PC-3 (cell line): ENCODE data around the gene IFNW1. TPM values are rescaled to one million over a fixed set of nuclear protein-coding genes. Genes with fewer than 3 reads are reported as not detected.
A peak's percentile ranks its signal among the peaks of the same experiment; 100 is the strongest.

Experiments
- ATAC-seq: fragments of 200-7000 bp; cut with Tn5 transposase; 2 replicates; pipeline ENCODE4 v1.9.1; 2020; ENCODE audit warnings: mild to moderate bottlenecking, moderate library complexity
- BruUV-seq: library from RNA; stranded (reverse); fragments of 400-500 nt; replicated peaks from 2 replicates; lab custom pipeline; 2021; lab: Mats Ljungman, UMichigan
- CTCF ChIA-PET: fragments of 300-600 bp; sonication (Branson Sonifier 250); formaldehyde crosslinking; loops from one replicate; lab custom pipeline; 2022; ENCODE audit warnings: antibody characterized with exemption; lab: Charles Lee
- POLR2A ChIA-PET: fragments of 300-600 bp; sonication (Branson Sonifier 250); formaldehyde crosslinking; loops from one replicate; lab custom pipeline; 2022; ENCODE audit warnings: antibody characterized with exemption; ENCODE audit not compliant: unreplicated experiment; lab: Charles Lee
- DNase-seq: peaks from one replicate; pipeline ENCODE4 v3.0.0-alpha.2; 2015
- H2AFZ ChIP-seq: fragments of 300-600 bp; sonication (generic); 2 replicates; pipeline ENCODE4 v1.6.0; 2016; ENCODE audit warnings: antibody characterized with exemption, low read length
- H3F3A ChIP-seq: fragments of 300-600 bp; sonication (generic); one replicate; pipeline ENCODE4 v1.6.0; 2017; ENCODE audit warnings: antibody characterized with exemption, low read length, control low read depth, mild to moderate bottlenecking; ENCODE audit not compliant: unreplicated experiment
- H3K27ac ChIP-seq: fragments of 300-600 bp; sonication (generic); 2 replicates; pipeline ENCODE4 v1.5.1; 2016; ENCODE audit warnings: mild to moderate bottlenecking, low read length
- H3K27me3 ChIP-seq: fragments of 300-600 bp; sonication (generic); 2 replicates; pipeline ENCODE4 v1.6.1; 2016; ENCODE audit warnings: low read length, mixed read lengths
- H3K36me3 ChIP-seq: fragments of 300-600 bp; sonication (generic); 2 replicates; pipeline ENCODE4 v1.6.1; 2016; ENCODE audit warnings: low read depth, mixed run types, low read length, mixed read lengths
- H3K4me1 ChIP-seq: fragments of 300-600 bp; sonication (generic); 2 replicates; pipeline ENCODE4 v1.5.1; 2016; ENCODE audit warnings: low read length; ENCODE audit not compliant: insufficient read depth
- H3K4me2 ChIP-seq: fragments of 300-600 bp; sonication (generic); 2 replicates; pipeline ENCODE4 v1.6.0; 2016; ENCODE audit warnings: low read length
- H3K4me3 ChIP-seq: fragments of 300-600 bp; sonication (generic); 2 replicates; pipeline ENCODE4 v1.5.1; 2016; ENCODE audit warnings: mild to moderate bottlenecking, low read length, mixed read lengths
- H3K79me2 ChIP-seq: fragments of 300-600 bp; sonication (generic); 2 replicates; pipeline ENCODE4 v1.6.1; 2017; ENCODE audit warnings: low read length, mixed read lengths
- H3K9ac ChIP-seq: fragments of 300-600 bp; sonication (generic); 2 replicates; pipeline ENCODE4 v1.6.0; 2016; ENCODE audit warnings: mild to moderate bottlenecking, low read length
- H3K9me2 ChIP-seq: fragments of 300-600 bp; sonication (generic); replicated peaks from 2 replicates; pipeline ENCODE4 v1.6.1; 2016; ENCODE audit warnings: mixed run types, low read length, mixed read lengths
- H3K9me3 ChIP-seq: fragments of 300-600 bp; sonication (generic); 2 replicates; pipeline ENCODE4 v1.6.1; 2016; ENCODE audit warnings: low read length, mixed read lengths
- H4K20me1 ChIP-seq: fragments of 300-600 bp; sonication (generic); 2 replicates; pipeline ENCODE4 v1.6.1; 2016; ENCODE audit warnings: low read length, mixed read lengths
- EZH2 ChIP-seq: fragments of 300-600 bp; sonication (generic); IDR thresholded peaks from one replicate; pipeline ENCODE4 v1.6.1; 2017; ENCODE audit warnings: antibody characterized with exemption, mild to moderate bottlenecking, low read length; ENCODE audit not compliant: unreplicated experiment
- EZH2phosphoT487 ChIP-seq: fragments of 300-600 bp; sonication (generic); IDR thresholded peaks from 2 replicates; pipeline ENCODE4 v1.6.1; 2018; ENCODE audit warnings: mild to moderate bottlenecking, antibody characterized with exemption, low read length, borderline replicate concordance
- intact Hi-C: fragments of 100-400 bp; cut with micrococcal nuclease; formaldehyde crosslinking; loops from 2 replicates; pipeline ENCODE4 v1.9.0; 2023
- total RNA-seq: library from RNA; depleted of rRNA; stranded (reverse); fragments of >200 nt; gene quantifications from 2 replicates; pipeline ENCODE4 v1.2.3, GENCODE V29; 2014
- TF ChIP-seq, protein P1 (sequence below): fragments of 300-600 bp; sonication (generic); conservative IDR thresholded peaks from 2 replicates; pipeline ENCODE4 v1.5.1; 2017; ENCODE audit warnings: antibody characterized with exemption, low read depth, mild to moderate bottlenecking, low read length

Gene IFNW1
- total RNA-seq, 1 experiment from 2014 or later = not detected

DNA sequence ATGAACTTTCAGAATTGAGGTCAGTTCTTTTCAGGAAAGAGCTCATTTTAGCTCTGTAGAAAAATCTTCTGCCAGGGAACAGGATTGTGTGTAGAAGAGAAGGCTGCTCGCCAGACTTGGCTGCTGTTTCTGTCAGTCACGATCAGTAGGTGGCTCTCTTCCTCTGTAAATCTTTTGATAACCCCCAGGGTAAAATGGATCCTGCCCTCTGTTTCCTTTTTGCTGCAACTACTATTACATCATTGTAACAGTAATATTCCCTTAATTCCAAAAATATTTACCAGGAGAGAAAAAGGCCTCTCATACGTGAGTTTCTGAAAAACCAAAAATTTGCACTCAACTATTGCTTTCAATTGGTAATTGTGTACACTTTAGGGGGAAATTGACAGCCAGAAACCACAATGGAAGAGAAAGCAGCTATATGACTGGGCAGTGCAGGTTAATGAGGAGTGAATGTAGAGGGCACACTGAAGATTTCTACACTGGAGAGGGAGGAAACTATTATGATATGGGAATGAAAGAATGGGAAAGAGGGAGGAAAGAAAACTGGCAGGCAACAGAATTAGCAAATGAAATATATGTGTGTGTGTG is 12.5 kb upstream of the IFNW1 start:
- no peak overlapping the region for H3K4me3 ChIP-seq
- no peak overlapping the region for H2AFZ ChIP-seq
- no peaks in the 10 kb centered on the region; the same call in 1 of the 2 replicates for H3K27me3 ChIP-seq
- H3K9me3 ChIP-seq = no peaks in the 10 kb centered on the region
- peak; percentile 67 for ATAC-seq
- POLR2A ChIA-PET = no interaction called here
- no peaks in the 10 kb centered on the region for H3F3A ChIP-seq
- peak overlapping the region; percentile 12; the same call in 1 of the 2 replicates for H3K4me2 ChIP-seq
- no peak overlapping the region for H3K27ac ChIP-seq
- CTCF ChIA-PET = interaction anchor here (0.6 kb wide), 1 partner anchor 873 kb away, joined by 3 read pairs; no protein-coding TSS in a partner anchor
- H3K4me1 ChIP-seq = no peaks in the 10 kb centered on the region
- intact Hi-C loops = no loop called here
- no peak overlapping the region for H3K9ac ChIP-seq
- no peaks in the 10 kb centered on the region for H3K36me3 ChIP-seq
- H3K79me2 ChIP-seq = no peaks in the 10 kb centered on the region
- no peaks in the 10 kb centered on the region for H4K20me1 ChIP-seq
- H3K9me2 ChIP-seq = no peaks in the 10 kb centered on the region
- TF ChIP-seq, protein P1, sequence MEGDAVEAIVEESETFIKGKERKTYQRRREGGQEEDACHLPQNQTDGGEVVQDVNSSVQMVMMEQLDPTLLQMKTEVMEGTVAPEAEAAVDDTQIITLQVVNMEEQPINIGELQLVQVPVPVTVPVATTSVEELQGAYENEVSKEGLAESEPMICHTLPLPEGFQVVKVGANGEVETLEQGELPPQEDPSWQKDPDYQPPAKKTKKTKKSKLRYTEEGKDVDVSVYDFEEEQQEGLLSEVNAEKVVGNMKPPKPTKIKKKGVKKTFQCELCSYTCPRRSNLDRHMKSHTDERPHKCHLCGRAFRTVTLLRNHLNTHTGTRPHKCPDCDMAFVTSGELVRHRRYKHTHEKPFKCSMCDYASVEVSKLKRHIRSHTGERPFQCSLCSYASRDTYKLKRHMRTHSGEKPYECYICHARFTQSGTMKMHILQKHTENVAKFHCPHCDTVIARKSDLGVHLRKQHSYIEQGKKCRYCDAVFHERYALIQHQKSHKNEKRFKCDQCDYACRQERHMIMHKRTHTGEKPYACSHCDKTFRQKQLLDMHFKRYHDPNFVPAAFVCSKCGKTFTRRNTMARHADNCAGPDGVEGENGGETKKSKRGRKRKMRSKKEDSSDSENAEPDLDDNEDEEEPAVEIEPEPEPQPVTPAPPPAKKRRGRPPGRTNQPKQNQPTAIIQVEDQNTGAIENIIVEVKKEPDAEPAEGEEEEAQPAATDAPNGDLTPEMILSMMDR = peak; percentile 44
- no peak for TF ChIP-seq EZH2
- TF ChIP-seq EZH2phosphoT487 = no peak
- DNase-seq = peak; percentile 32
- BruUV-seq = no TSS peak

DNA sequence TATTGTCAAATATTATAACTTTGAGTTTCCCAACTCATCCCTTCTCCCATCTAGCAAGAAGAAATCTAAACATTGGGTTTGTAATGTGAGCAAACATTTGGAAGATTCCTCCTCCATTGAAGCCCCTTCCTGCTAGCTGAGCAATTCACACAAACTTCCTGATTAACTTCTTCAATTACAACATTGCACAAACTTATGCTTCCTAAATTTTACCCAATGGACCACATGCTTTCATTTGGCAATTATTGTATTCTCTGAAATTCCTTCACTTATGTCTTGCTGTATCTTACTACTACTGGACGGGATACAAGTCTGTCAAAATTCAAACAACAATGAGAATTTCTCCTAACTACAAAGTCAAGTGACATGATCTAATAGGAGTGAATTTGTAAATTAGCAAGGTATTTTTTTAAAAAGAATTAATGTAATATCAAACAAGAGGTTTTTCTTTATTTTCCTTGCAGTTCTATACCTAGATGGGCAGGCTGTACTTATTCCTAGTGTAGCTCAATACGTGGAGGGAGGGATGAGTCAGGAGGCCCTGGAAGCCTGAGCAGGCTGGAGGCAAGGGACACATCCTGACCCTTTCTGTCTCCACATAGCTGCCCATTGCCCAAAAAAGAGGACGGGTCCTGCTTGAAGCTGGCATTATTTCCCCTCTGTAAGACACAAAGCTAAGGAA is 11.8 kb upstream of the IFNW1 start:
- Histone ChIP-seq H3K4me3 (no peak overlapping the region), H2AFZ (no peak overlapping the region), H3K27me3 (no peaks in the 10 kb centered on the region; the same call in 1 of the 2 replicates), H3K4me1 (no peaks in the 10 kb centered on the region), H3F3A (no peaks in the 10 kb centered on the region), H3K9ac (no peak overlapping the region), H3K79me2 (no peaks in the 10 kb centered on the region), H3K36me3 (no peaks in the 10 kb centered on the region), H3K9me3 (no peaks in the 10 kb centered on the region), H3K4me2 (no peak overlapping the region; the same call in 1 of the 2 replicates), H4K20me1 (no peaks in the 10 kb centered on the region), H3K9me2 (no peaks in the 10 kb centered on the region), H3K27ac (no peak overlapping the region)
- ChIA-PET POLR2A (no interaction called here), CTCF (interaction anchor here (0.6 kb wide), 1 partner anchor 873 kb away, joined by 3 read pairs; no protein-coding TSS in a partner anchor)
- TF ChIP-seq, protein P1 = no peak
- TF ChIP-seq EZH2phosphoT487 (no peak), EZH2 (no peak)
- intact Hi-C loops = no loop called here
- BruUV-seq = no TSS peak
- peak; percentile 19 for DNase-seq
- peak; percentile 77 for ATAC-seq

DNA sequence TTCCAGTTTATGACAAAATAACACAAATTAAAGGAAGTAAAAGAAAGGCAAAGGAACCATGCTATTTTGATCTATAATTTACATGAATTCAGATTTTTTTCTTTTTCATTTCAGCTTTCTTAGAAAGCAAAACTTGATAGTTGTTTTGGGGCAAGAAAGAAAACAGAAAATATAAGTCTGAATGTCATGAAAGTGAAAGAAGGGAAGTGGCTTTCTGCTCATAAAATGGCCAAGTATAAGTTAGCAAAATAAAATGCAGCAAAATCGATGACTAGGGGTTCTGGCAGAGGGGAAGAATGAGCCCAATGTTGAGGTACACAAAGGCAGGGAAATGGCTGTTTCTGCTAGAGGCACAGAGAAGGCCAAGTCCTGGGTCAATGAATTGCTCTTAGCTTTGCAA is 3.0 kb upstream of the IFNW1 start:
- CTCF ChIA-PET = no interaction called here
- Histone ChIP-seq H3K4me3 (no peak overlapping the region), H3K79me2 (no peaks in the 10 kb centered on the region), H3K36me3 (no peaks in the 10 kb centered on the region), H4K20me1 (no peaks in the 10 kb centered on the region), H3K27ac (no peak overlapping the region), H3K4me2 (no peak overlapping the region), H3K9me3 (no peaks in the 10 kb centered on the region), H3K27me3 (peaks cover 5% of the 10 kb centered on the region; the same call in 1 of the 2 replicates), H3K9ac (no peak overlapping the region), H2AFZ (no peak overlapping the region), H3K4me1 (no peaks in the 10 kb centered on the region), H3F3A (no peaks in the 10 kb centered on the region), H3K9me2 (no peaks in the 10 kb centered on the region)
- DNase-seq = no peak
- BruUV-seq = no TSS peak
- POLR2A ChIA-PET = no interaction called here
- no peak for ATAC-seq
- intact Hi-C loops = no loop called here
- TF ChIP-seq, protein P1 = no peak
- TF ChIP-seq EZH2phosphoT487 = no peak
- TF ChIP-seq EZH2 = no peak
